ENCODE data around the gene TMOD1.

- TF ChIP-seq GTF2F1 (IDR thresholded peaks at IDR 0.05; ENCODE audit: low read length) (no peak), SMARCC2 (IDR thresholded peaks at IDR 0.05) (no peak)
Observed at GRCh38 chr9:97647996-97648395, 146.5 kb downstream of the TMOD1 start.
